GM21528 (cell line): Measurements from ENCODE around the gene SSTR3.
"Not testable (repeated sequence)": the region's sequence is repeated elsewhere in the genome, so short reads cannot be mapped to it uniquely, and the experiment has no call there.

ENCODE experiments used
- ATAC-seq: cut with Tn5 transposase; IDR thresholded peaks from one replicate; pipeline ENCODE4 v1.9.1; 2021; ENCODE audit warnings: mild to moderate bottlenecking, moderate library complexity; ENCODE audit not compliant: unreplicated experiment, low FRiP score

The SSTR3 gene

GRCh38 chr22:37212174-37212906, at the start of gene SSTR3:
TSS of gene SSTR3 (minus strand) at chr22:37212477. CDS start at chr22:37207803, 4,674 bp downstream.
- ATAC-seq = no peak

GRCh38 chr22:37260901-37261336, 48.6 kb upstream of the SSTR3 start:
- ATAC-seq = no peak

GRCh38 chr22:37260155-37260795, 48.0 kb upstream of the SSTR3 start:
- no peak for ATAC-seq

DNA sequence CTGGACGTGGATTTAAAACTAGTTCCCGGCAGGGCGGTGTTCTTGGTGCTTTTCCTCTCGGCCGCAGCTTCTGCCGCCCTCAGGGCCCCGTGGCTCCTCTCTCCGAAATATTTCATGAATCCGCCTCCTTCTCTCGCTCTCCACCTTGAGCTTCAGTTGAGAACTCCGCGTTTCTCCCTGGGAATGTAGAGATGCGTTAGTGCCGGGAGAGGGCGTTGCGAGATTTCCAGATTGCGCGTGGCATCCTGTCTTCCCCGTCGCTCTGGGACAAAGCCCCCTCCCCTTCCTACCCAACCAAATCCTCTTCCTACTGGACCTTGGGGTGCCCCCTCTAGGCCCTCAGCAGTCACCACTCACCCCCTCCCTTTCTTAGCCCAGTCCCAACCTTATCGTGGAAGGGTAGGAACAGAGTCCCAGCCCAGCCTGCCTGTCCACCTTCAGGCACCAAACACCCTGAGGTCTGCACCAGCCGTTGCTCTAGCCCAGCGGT, 47.3 kb upstream of the SSTR3 start:
- no peak for ATAC-seq

GRCh38 chr22:37258753-37259401, 46.6 kb upstream of the SSTR3 start:
- ATAC-seq = no peak

DNA sequence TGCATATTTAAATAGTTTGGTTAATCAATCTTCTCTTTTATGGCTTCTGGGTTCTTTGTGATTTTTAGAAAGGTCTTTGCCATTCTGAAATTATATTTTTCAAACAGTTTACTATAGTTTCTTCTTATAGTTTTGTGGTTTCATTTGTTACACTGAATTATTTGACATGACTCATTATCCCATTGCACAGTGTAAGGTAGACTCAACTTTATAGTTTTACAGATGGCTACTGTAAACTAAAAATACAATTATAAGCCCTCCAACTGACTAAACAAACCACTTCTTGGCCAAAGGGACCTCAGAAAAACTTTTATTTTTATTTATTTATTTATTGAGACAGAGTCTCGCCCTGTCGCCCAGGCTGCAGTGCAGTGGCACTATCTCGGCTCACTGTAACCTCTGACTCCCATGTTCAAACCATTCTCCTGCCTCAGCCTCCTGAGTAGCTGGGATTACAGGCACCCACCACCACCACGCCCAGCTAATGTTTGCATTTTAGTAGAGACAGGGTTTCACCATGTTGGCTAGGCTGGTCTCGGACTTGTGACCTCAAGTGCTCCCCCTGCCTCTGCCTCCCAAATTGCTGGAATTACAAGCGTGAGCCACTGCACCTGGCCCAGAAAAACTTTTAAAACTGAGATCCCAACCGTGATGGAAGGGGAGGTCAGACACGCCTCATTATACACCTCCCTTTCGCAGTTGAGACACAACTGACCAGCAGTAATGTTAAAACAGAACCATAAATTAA, 45.9 kb upstream of the SSTR3 start:
- ATAC-seq = no peak

DNA sequence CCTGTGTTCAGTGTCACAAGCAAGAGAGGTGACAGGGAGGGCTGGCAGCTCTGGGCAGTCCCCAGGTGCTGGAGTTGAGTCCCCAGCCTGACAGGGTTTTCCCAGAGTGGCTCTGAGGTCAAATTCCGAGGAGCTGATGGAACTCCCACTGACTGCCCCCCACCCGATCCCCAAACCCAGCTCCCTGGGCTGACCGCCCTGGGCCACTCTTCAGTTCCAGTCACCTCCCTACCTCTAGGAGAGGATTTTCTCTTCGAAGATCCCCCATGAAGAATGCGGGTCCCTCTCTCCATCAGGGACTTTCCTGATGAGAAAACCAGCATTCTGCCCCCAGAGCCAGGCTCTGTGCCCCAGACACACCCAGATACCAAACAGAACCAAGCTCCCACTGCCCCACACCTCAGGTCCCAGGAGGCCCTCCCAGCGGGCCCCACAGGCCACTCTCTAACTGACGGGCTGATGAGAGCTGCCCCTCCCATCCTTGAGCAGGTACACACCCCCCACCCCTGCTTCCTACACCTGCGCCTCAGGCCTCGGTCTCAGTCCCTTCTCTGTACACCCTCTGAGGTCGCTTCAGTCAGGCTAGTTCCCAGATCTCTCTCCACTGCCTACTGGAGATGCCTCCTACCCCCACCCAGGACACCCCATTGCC, 43.9 kb upstream of the SSTR3 start:
- ATAC-seq = no peak

- no peak for ATAC-seq
These were observed 43.3 kb upstream of the SSTR3 start for GRCh38 chr22:37255558-37256006.

DNA sequence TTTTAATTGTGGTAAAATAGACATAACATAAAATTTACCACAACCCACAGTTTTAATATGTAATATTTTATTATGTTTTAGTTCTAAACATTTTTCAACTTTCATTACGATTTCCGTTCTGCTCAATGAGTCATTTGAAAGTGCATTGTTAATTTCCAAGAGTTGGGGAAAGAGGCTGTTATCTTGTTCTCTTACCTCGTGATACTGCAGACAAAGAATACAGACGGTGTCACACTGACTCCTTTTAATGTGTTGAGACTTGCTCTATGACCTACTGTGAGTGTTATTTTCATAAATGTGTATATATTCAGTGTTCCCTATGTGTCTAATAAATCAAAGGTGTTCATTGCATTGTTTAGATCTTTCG, 42.6 kb upstream of the SSTR3 start:
- no peak for ATAC-seq

DNA sequence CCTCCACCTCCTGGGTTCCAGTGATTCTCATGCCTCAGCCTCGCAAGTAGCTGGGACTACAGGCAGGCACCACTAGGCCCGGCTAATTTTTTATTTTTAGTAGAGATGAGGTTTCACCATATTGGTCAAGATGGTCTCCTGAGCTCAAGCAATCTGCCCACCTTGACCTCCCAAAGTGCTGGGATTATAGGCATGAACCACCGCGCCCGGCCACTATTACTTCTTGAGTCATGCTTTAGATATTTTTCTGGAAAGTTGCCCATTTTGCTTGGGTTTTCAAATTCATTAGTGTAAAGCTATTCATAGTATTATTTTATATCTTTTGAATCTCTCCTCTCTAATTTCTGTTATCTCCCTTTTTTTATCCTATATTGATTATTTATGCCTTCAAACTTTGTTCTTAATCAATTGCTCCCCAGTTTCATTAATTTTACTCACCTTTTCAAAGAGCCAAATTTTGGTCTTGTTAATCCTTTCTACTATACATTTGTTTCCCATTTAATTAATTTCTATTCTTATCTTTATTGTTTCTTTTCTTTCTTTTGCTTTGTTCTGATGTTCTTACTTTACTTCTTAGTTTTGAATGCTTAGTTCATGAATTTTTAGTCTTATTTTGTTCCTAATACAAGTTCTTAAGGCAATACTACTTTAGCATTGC, 42.1 kb upstream of the SSTR3 start:
- no peak for ATAC-seq

GRCh38 chr22:37253126-37253660, 40.9 kb upstream of the SSTR3 start:
- ATAC-seq = no peak

DNA sequence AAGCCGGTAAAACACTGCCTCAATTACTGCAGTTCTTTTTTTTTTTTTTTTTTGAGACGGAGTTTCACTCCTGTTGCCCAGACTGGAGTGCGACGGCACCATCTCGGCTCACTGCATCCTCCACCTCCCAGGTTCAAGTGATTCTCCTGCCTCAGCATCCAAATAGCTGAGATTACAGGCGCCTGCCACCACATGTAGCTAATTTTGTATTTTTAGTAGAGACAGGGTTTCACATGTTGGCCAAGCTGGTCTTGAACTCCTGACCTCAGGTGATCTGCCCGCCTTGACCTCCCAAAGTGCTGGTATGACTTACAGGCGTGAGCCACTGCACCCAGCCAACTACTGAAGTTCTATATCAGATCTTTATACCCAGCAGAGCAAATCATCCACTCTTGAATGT, 39.6 kb upstream of the SSTR3 start:
- not testable (repeated sequence) for ATAC-seq

DNA sequence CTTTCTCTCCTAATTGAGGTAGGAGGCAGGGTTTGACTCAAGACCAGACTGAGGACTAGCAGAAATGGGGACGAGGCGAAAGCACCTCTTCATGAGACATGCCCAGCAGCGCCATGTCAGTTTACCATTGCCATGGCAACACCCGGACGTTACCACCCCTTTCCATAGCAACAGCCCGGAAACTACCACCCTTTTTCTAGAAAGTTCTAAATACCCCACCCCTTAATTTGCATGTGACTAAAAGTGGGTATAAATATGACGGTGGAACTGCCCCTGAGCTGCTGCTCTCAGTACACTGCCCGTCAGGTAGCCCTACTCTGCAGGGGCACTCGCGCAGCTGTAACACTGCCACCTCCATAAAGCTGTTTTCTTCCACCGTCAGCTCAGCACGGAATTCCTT, 37.7 kb upstream of the SSTR3 start:
- ATAC-seq = no peak

GRCh38 chr22:37248251-37248650, 36.0 kb upstream of the SSTR3 start:
- no peak for ATAC-seq

DNA sequence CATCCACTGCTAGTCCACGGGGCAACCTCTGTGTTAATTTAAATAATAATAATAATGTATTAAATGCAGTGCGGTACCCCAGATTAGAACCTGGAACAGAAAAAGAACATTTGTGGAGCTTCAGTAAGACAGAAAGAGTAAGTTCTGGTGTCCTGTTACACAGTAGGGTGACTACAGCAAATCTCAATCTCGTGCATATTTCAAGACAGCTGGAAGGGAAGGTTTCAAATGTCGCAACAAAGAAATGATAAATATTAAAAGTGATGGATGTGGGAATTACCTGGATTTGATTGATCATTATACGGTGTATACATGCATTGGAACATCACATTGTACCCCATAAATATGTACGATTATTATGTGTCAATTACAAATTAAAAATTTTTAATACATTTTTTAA, 33.5 kb upstream of the SSTR3 start:
- ATAC-seq = no peak

DNA sequence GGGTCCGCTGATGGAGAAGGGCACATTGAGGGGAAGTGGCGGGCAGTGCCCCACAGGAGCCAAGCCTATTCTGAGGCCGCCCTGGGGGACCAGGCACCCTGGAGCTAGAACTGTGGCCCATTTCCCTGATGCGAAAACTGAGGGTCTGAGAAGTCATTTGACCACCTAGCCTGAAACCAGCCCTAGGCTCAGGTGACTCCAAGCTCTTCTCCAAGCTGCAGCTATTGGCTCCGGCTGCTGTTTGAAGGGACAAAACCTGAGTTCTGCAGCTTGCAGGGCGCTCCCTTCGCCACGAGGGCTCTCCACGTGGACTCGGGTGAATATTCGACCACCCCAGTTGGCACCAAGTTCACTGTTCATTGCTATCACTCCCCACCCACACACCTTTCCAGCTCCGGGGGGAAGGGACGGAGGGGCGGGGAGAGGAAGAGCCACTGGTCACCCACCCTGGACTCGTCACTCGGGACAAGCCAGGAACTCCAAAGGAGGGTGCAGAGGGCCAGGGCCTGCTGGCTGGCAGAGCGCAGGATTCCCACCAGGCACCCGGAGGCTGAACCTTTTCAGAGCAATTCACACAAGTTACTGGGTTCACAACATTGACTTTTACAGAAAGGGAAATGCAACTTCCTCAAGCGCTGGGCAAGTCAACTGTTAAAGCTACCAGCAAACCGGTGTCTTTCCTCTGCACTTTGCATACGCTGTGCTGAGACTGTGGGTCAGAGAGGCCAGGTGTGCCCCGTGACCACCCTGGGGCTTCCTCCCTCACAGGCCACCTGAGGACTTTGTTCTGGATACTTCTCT, 32.8 kb upstream of the SSTR3 start:
- ATAC-seq = no peak

DNA sequence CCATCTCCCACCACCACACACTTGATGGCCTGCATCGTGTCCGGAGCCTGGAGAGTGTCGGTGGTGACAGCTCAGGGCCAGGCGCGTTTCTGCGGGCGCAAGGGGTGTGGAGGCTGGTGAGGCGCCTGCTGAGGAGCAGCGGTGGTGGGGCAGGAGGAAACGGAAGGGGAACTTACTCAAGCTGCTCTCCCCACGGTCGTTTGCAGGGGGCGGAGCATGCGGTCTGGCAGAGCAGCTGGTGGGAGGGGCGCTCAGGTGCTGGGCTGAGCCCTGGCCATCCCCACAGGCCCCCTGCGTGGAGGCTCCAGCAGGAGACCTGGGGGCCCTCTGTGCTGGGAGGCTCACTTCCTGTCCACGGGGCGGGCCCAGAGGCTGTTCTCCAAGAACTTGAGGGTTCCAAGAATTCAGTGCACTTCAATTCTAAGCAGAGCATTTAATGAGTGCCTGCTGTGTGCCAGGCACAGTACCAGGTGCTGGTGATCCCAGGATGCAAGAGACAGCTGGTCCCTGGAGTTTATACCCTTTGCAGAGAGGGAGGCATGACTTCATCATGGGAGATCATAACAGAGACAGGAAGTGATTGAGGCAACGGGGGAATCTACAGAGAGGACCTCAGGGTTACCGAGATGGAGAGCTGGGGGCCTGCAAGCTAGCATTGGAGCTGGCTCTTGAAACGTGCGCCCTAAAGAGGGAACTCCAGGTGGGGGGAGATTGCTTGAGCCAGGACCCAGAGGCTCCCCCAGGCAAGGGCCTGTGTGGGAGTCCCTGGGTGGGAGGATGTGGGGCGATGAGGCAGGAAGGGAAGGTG, 32.0 kb upstream of the SSTR3 start, which contains the start of gene RAC2:
Gene RAC2, minus strand, starts transcription at position 156 of the 808 bp plus-strand sequence. Its CDS starts 121 bp downstream, at position 35.
- peak; percentile 48 for ATAC-seq
